Esophagus (tissue), 2 donors: Measurements from ENCODE around the gene METTL24. TPM values are rescaled to one million over a fixed set of nuclear protein-coding genes. Genes with fewer than 3 reads are reported as not detected.
"Not testable (repeated sequence)": the region's sequence is repeated elsewhere in the genome, so short reads cannot be mapped to it uniquely, and the experiment has no call there.

Experiments
- H3K27ac ChIP-seq, 2 donors: one replicate each; pipeline ENCODE4 v1.5.1; 2013; ENCODE audit warnings: low read depth in 2 of 2, mild to moderate bottlenecking in 2 of 2, inconsistent platforms in 1 of 2, low read length in 1 of 2, moderate library complexity in 1 of 2
- H3K27me3 ChIP-seq, 2 donors: one replicate each; pipeline ENCODE4 v1.6.1; 2013; ENCODE audit warnings: low read length in 2 of 2, control low read depth in 1 of 2, mild to moderate bottlenecking in 1 of 2; ENCODE audit not compliant: insufficient read depth in 2 of 2, control insufficient read depth in 1 of 2
- H3K36me3 ChIP-seq, 2 donors: one replicate each; pipeline ENCODE4 v1.6.1; 2013; ENCODE audit warnings: low read length in 1 of 2; ENCODE audit not compliant: control insufficient read depth in 2 of 2, insufficient read depth in 2 of 2
- H3K4me1 ChIP-seq, 2 donors: one replicate each; pipeline ENCODE4 v1.6.1; 2013; ENCODE audit warnings: low read length in 1 of 2; ENCODE audit not compliant: control insufficient read depth in 2 of 2, insufficient read depth in 2 of 2
- H3K4me3 ChIP-seq, 2 donors: one replicate each; pipeline ENCODE4 v1.5.1; 2013; ENCODE audit warnings: low read length in 2 of 2, mild to moderate bottlenecking in 2 of 2, low read depth in 1 of 2, moderate library complexity in 1 of 2
- H3K9me3 ChIP-seq, 2 donors: one replicate each; pipeline ENCODE4 v1.6.1; 2013; ENCODE audit warnings: mild to moderate bottlenecking in 2 of 2, low read depth in 1 of 2, low read length in 1 of 2, moderate library complexity in 1 of 2; ENCODE audit not compliant: control insufficient read depth in 2 of 2, insufficient read depth in 1 of 2
- WGBS, 2 donors: extraction: QIAGEN DNeasy Blood & Tissue Kit; methylation state at CpG; one replicate each; pipeline ENCODE4 v1.1.7; 2013; 5-methylcytosine and 5-hydroxymethylcytosine counted together
- polyA plus RNA-seq, 2 donors: library from polyadenylated mRNA; stranded (reverse); fragments of 200-250 nt; gene quantifications; one replicate each; pipeline ENCODE4 v1.2.3, GENCODE V29; 2013
- donor health status: healthy with polysubstance abuse.
- donor health status: Bipolar disorder and iron deficiency.

METTL24 gene
- polyA plus RNA-seq, 2 donors, result 0.14 to 0.34 TPM

DNA sequence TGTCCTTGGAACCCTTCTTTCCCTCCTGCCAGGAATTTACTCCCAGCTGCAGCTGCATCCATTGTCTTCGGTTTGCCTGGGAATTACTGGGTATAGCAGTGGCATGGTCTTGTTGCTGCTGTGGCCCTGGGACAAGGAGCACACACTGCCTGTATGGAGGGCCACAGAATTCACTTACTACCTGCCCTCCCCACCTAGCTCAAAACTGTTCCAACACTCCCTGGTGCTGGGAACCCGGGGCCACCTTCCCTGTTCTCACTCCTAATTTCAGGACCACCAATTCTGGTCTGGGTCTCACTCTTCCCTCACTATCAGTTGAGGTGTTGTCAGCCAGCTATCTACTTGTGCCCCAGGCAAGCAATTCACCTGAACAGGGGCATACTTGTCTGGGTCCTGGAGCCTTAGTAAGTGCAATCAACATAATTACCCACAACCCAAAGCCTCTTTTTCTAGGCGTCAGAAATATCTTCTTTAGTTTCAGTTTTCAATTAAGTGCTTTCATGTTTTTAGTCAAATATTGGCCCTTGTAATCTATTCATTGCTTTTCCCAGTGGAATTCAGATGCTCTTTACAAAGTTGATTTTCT, 47.2 kb downstream of the METTL24 start:
- Histone ChIP-seq H3K4me3 (no peak overlapping the region), H3K9me3 (no peaks in the 10 kb centered on the region), H3K4me1 (no peaks in the 10 kb centered on the region), H3K27ac (no peak overlapping the region), H3K27me3 (no peaks in the 10 kb centered on the region), H3K36me3 (no peaks in the 10 kb centered on the region)
- 74 to 75% methylated on average over 3 of the region's 3 CpGs for WGBS, 2 donors

DNA sequence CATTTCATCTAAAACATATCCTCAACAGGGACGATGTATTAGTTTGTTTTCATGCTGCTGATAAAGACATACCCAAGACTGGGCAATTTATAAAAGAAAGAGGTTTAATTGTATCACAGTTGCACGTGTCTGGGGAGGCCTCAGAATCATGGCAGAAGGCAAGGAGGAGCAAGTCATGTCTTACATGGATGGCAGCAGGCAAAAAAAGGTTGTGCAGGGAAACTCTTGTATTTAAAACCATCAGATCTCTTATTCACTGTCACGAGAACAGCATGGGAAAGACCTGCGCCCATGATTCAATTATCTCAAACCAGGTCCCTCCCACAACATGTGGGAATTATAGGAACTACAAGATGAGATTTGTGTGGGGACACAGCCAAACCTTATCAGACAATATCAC, 48.7 kb downstream of the METTL24 start:
- H3K4me1 ChIP-seq, result not testable (repeated sequence)
- 86 to 88% methylated on average over 4 of the region's 4 CpGs for WGBS, 2 donors

DNA sequence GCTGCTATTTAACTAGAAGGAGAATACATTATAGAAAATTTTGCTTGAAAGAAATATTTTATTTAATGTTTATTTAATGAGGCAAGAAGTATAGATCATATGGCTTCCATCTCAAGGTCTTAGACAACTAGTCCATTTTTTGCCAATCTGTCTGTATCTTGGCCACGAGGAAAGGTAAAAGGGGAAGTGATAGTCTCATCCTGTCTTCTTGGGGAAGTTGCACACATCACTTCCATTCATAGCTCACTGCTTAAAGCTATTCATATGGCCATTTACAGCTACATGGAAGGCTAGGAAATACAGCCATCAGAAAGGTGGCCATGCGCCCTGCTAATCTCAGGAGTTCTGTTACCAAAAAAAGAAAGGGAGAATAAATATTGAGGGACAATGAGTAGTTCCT, 50.8 kb downstream of the METTL24 start:
- Histone ChIP-seq H3K27ac (no peak overlapping the region), H3K36me3 (no peaks in the 10 kb centered on the region), H3K4me3 (no peak overlapping the region), H3K27me3 (no peaks in the 10 kb centered on the region), H3K9me3 (no peaks in the 10 kb centered on the region), H3K4me1 (no peaks in the 10 kb centered on the region)
- WGBS, 2 donors, result 63% methylated on average over 2 of the region's 2 CpGs

More for the DNA sequence above, 48.7 kb downstream of the METTL24 start:
- not testable (repeated sequence) for H3K27me3 ChIP-seq, H3K4me3 ChIP-seq, H3K27ac ChIP-seq, H3K9me3 ChIP-seq, H3K36me3 ChIP-seq

DNA sequence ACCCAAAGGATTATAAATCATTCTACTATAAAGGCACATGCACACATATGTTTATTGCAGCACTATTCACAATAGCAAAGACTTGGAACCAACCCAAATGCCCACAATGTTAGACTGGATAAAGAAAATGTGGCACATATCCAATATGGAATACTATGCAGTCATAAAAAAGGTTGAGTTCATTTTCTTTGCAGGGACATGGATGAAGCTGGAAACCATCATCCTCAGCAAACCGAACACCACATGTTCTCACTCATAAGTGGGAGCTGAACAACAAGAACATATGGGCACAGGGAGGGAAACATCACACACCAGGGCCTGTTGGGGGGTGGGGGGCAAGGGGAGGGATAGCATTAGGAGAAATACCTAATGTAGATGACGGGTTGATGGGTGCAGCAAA, 52.3 kb downstream of the METTL24 start:
- not testable (repeated sequence) for H3K4me3 ChIP-seq, H3K4me1 ChIP-seq, H3K9me3 ChIP-seq, H3K27ac ChIP-seq, H3K36me3 ChIP-seq, H3K27me3 ChIP-seq
- 91 to 96% methylated on average over 2 of the region's 2 CpGs for WGBS, 2 donors

DNA sequence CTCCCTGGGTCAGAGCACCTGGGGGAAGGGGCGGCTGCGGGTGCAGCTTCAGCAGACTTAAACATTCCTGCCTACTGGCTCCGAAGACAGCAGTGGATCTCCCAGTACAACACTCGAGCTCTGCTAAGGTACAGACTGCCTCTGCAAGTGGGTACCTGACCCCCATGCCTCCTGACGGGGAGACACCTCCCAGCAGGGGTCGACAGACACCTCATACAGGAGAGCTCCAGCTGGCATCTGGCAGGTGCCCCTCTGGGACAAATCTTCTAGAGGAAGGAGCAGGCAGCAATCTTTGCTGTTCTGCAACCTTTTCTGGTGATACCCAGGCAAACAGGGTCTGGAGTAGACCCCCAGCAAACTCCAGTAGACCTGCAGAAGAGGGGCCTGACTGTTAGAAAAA, 54.5 kb downstream of the METTL24 start:
- WGBS, 2 donors, result 81 to 86% methylated on average over 6 of the region's 6 CpGs

DNA sequence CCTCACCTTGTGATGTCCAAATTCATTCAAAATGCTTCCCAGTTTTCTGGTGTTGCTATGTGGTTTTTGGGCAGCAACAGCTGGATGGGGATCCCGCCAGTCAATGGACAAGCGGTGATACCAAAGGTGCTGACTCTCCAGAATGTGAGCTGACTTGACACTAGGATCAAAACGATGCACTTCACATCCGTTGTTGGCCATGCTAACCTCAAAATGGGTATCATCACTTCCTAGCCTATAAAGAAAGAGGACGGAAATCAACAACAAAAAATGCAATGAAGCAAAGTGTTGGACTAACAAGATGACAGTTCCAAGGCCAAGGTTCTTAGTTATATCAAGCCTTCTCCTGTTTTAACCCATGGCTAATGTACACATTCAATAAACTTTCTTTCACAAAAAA, 59.2 kb downstream of the METTL24 start:
- no peaks in the 10 kb centered on the region for H3K36me3 ChIP-seq
- whole genome bisulfite sequencing, 2 donors, result 84 to 87% methylated on average over 5 of the region's 5 CpGs
- H3K4me1 ChIP-seq, result no peaks in the 10 kb centered on the region
- H3K27ac ChIP-seq, result no peak overlapping the region
- H3K9me3 ChIP-seq, result no peaks in the 10 kb centered on the region
- H3K4me3 ChIP-seq, result no peak overlapping the region
- no peaks in the 10 kb centered on the region for H3K27me3 ChIP-seq

More for the DNA sequence above, 54.5 kb downstream of the METTL24 start:
- not testable (repeated sequence) for H3K27ac ChIP-seq, H3K36me3 ChIP-seq, H3K4me3 ChIP-seq, H3K27me3 ChIP-seq, H3K4me1 ChIP-seq, H3K9me3 ChIP-seq

DNA sequence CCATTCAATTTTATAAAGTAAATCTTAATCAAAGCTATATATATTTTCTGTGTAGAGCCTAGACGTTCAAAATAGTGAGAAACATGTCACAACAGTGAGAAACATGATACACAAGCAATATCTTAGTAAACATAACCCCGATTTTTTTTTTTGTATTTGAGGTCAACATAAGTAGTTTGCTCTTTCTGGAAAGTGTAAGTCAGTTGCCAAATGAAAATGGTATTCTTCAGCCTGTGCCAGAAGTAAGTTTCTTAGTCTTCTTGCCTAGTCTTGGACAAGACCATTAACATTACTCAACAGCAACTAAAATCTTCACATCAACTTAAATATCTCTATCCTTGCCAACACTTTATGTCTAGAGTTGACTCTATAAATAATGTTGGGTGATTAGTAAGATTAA, 59.7 kb downstream of the METTL24 start:
- Histone ChIP-seq H3K9me3 (no peaks in the 10 kb centered on the region), H3K4me1 (no peaks in the 10 kb centered on the region), H3K4me3 (no peak overlapping the region), H3K36me3 (no peaks in the 10 kb centered on the region), H3K27me3 (no peaks in the 10 kb centered on the region), H3K27ac (no peak overlapping the region)
- WGBS, 2 donors, result 21 to 26% methylated on average over 2 of the region's 2 CpGs

DNA sequence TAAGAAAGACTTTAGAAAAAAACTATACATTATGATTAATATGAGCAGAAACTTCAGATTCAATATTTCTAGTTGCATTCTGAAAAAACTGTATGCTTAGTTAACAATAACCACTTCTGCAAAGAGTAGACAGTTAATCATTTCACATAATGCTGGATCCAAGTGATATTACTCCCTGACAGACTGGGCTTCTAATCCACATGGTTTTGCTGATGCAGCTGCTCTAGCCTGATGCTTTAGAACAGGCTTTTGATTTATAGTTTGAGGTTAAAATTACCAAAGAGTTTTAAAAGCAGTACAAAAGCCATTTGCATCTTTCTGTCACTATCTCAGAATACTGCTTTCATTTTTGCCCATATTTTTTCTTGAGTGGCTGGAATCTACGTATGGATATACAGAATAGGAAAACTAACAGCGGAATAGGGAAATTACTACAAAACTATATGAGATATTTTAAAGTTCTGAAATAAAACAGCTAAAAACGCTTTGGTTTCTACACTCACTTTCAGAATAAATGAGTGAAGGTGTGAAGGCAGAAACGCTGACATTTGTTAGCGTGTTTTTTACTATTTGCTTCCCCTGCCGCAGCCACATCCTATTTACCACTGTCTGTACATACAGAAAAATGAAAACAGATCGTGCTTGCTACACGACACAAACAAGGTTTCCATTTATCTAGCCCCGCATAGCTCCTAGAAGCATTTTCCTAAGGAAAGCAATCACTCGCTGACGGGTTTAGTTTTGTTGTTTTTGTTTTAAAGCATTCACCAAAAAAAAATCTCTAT, 61.7 kb downstream of the METTL24 start:
- Histone ChIP-seq H3K9me3 (no peaks in the 10 kb centered on the region), H3K27ac (no peak overlapping the region), H3K4me3 (no peak overlapping the region), H3K36me3 (no peaks in the 10 kb centered on the region), H3K27me3 (no peaks in the 10 kb centered on the region), H3K4me1 (no peaks in the 10 kb centered on the region)
- 73 to 74% methylated on average over 11 of the region's 11 CpGs for WGBS, 2 donors

DNA sequence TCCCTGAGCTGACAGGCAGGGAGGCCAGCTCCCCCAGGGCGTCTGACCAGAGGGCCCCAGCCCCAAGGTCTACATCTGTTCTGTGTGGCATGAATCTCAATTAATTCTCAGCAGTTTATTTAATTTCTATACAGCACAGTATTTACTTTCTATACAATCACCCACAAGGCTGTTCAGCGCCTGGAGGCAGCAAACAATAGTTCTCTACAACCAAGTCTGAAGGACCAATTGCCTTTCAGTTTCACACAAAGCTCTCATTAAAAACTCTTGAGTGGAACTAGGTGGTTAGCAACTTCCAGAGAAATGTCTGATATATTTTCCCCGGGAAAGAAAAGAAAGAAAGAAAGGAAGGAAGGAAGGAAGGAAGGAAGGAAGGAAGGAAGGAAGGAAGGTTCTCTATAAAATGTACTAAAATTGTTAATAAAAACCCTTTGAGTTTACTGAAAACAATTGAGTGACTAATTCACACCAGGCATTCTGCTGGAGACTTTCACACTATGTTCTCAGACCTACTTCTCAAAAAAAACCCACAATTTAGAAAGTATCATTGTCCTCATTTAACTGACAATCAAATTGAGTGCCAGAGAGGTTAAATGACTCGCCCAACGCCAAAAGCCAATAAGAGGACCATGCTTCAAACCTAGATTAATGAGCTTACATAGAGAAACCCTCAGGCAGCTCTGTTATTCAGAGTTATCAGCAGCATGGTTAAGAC, 62.5 kb downstream of the METTL24 start:
- H3K27me3 ChIP-seq, result no peaks in the 10 kb centered on the region
- no peak overlapping the region for H3K27ac ChIP-seq
- H3K9me3 ChIP-seq, result no peaks in the 10 kb centered on the region
- no peaks in the 10 kb centered on the region for H3K4me1 ChIP-seq
- 49 to 56% methylated on average over 5 of the region's 5 CpGs for whole genome bisulfite sequencing, 2 donors
- no peaks in the 10 kb centered on the region for H3K36me3 ChIP-seq
- H3K4me3 ChIP-seq, result no peak overlapping the region
